HCT116 (cell line): ENCODE measurements around the gene SAMD4A. TPM values are rescaled to one million over a fixed set of nuclear protein-coding genes. Genes with fewer than 3 reads are reported as not detected.

Source experiments
- ATAC-seq: fragments of 200-7000 bp; cut with Tn5 transposase; 2 replicates; pipeline ENCODE4 v1.9.1; 2020; ENCODE audit warnings: mild to moderate bottlenecking, moderate library complexity
- BruUV-seq: library from RNA; stranded (reverse); fragments of 400-500 nt; replicated peaks from 2 replicates; lab custom pipeline; 2021; lab: Mats Ljungman, UMichigan
- CTCF ChIA-PET: fragments of 300-600 bp; sonication (Branson Sonifier 250); formaldehyde crosslinking; loops from one replicate; lab custom pipeline; 2021; ENCODE audit warnings: antibody characterized with exemption; lab: Charles Lee
- POLR2A ChIA-PET: fragments of 300-600, 350-600 bp; sonication (Branson Sonifier 250); formaldehyde crosslinking; loops from one replicate; lab custom pipeline; 2021; ENCODE audit warnings: antibody characterized with exemption; lab: Charles Lee
- RAD21 ChIA-PET, 2 experiments: fragments of 300-600 bp; sonication (Branson Sonifier 250); formaldehyde crosslinking; loops; one replicate each; lab custom pipeline; 2023; ENCODE audit warnings: low total read pairs in 2 of 2; ENCODE audit not compliant: uncharacterized antibody in 2 of 2, unreplicated experiment in 2 of 2, low non-redundant PET in 1 of 2; lab: Charles Lee
- DNase-seq: peaks from one replicate; pipeline ENCODE4 v3.0.0-alpha.2; 2010; ENCODE audit warnings: low read depth, low spot score
- H2AFZ ChIP-seq: fragments of 200-600 bp; shearing (Covaris generic), sonication (generic); 2 replicates; pipeline ENCODE4 v1.6.1; 2017; ENCODE audit warnings: low read depth, mixed run types, mixed read lengths, antibody characterized with exemption, low read length; ENCODE audit not compliant: poor library complexity, severe bottlenecking
- H3K27ac ChIP-seq: 2 replicates; pipeline ENCODE4 v1.5.1; 2012; ENCODE audit warnings: low read depth, low read length
- H3K27me3 ChIP-seq: fragments of 200-600 bp; sonication (generic); 2 replicates; pipeline ENCODE4 v1.6.1; 2016; ENCODE audit warnings: mixed run types, low read length, mixed read lengths; ENCODE audit not compliant: insufficient read depth
- H3K36me3 ChIP-seq, 2 experiments: fragments of 200-500 bp in 1 of 2; fragments of 200-600 bp in 1 of 2; sonication (Bioruptor generic) in 1 of 2; sonication (generic) in 1 of 2; 2 replicates each; pipeline versions ENCODE4 v1.5.1 to v1.6.1; 2014 to 2016; ENCODE audit warnings: low read length in 2 of 2, inconsistent platforms in 1 of 2, mixed read lengths in 1 of 2, mixed run types in 1 of 2; ENCODE audit not compliant: insufficient read depth in 2 of 2, control insufficient read depth in 1 of 2
- H3K4me1 ChIP-seq, 2 experiments: fragments of 200-600 bp in 1 of 2; sonication (generic) in 1 of 2; 2 replicates each; pipeline versions ENCODE4 v1.5.1 to v1.6.1; 2012 to 2017; ENCODE audit warnings: low read length in 2 of 2, inconsistent platforms in 1 of 2, mild to moderate bottlenecking in 1 of 2, mixed read lengths in 1 of 2, mixed run types in 1 of 2, moderate library complexity in 1 of 2; ENCODE audit not compliant: insufficient read depth in 2 of 2, control insufficient read depth in 1 of 2
- H3K4me2 ChIP-seq: fragments of 200-600 bp; sonication (generic); 2 replicates; pipeline ENCODE4 v1.6.1; 2017; ENCODE audit warnings: mixed run types, low read length, mixed read lengths
- H3K4me3 ChIP-seq, 2 experiments: fragments of 200-600 bp in 1 of 2; sonication (generic) in 1 of 2; replicated peaks in 1 of 2; 2 replicates each; pipeline ENCODE4 v1.5.1; 2011 to 2016; ENCODE audit warnings: low read length in 2 of 2, control low read depth in 1 of 2, low read depth in 1 of 2, mild to moderate bottlenecking in 1 of 2, mixed read lengths in 1 of 2, mixed run types in 1 of 2
- H3K79me2 ChIP-seq: fragments of 200-600 bp; sonication (generic); 2 replicates; pipeline ENCODE4 v1.6.1; 2017; ENCODE audit warnings: mild to moderate bottlenecking, mixed run types, low read length, moderate library complexity, mixed read lengths; ENCODE audit not compliant: insufficient read depth
- H3K9ac ChIP-seq: fragments of 200-600 bp; sonication (generic); 2 replicates; pipeline ENCODE4 v1.6.1; 2016; ENCODE audit warnings: low read length, mixed read lengths
- H3K9me2 ChIP-seq: fragments of 200-600 bp; sonication (generic), shearing (Covaris generic); 2 replicates; pipeline ENCODE4 v1.6.1; 2017; ENCODE audit warnings: mixed run types, mild to moderate bottlenecking, moderate library complexity; ENCODE audit not compliant: insufficient read depth
- H3K9me3 ChIP-seq, 2 experiments: fragments of 200-500 bp in 1 of 2; fragments of 200-600 bp in 1 of 2; sonication (Bioruptor generic) in 1 of 2; sonication (generic) in 1 of 2; 2 replicates each; pipeline ENCODE4 v1.6.1; 2014 to 2017; ENCODE audit warnings: low read length in 2 of 2, mixed read lengths in 2 of 2, inconsistent platforms in 1 of 2, low read depth in 1 of 2, mild to moderate bottlenecking in 1 of 2, mixed run types in 1 of 2, moderate library complexity in 1 of 2; ENCODE audit not compliant: control insufficient read depth in 1 of 2, insufficient read depth in 1 of 2
- H4K20me1 ChIP-seq: fragments of 200-600 bp; sonication (generic), shearing (Covaris generic); 2 replicates; pipeline ENCODE4 v1.6.1; 2017; ENCODE audit warnings: mixed run types, mild to moderate bottlenecking, moderate library complexity; ENCODE audit not compliant: insufficient read depth
- CBX3 ChIP-seq: IDR thresholded peaks from 2 replicates; pipeline ENCODE4 v1.6.1; 2012; ENCODE audit warnings: low read depth
- CEBPB ChIP-seq: IDR thresholded peaks from 2 replicates; pipeline ENCODE4 v1.6.1; 2012; ENCODE audit warnings: low read depth
- EGR1 ChIP-seq: IDR thresholded peaks from 2 replicates; pipeline ENCODE4 v1.6.1; 2012; ENCODE audit warnings: low read depth
- ELF1 ChIP-seq: IDR thresholded peaks from 2 replicates; pipeline ENCODE4 v1.6.1; 2012; ENCODE audit warnings: low read depth, borderline replicate concordance
- EZH2 ChIP-seq: fragments of 200-600 bp; sonication (generic); IDR thresholded peaks from 2 replicates; pipeline ENCODE4 v1.6.1; 2017; ENCODE audit warnings: antibody characterized with exemption, mixed run types
- EZH2phosphoT487 ChIP-seq: fragments of 200-600 bp; IDR thresholded peaks from 2 replicates; pipeline ENCODE4 v1.6.1; 2018; ENCODE audit warnings: antibody characterized with exemption, borderline replicate concordance
- FOSL1 ChIP-seq: IDR thresholded peaks from 2 replicates; pipeline ENCODE4 v1.6.1; 2012; ENCODE audit warnings: low read depth
- JUND ChIP-seq: IDR thresholded peaks from 2 replicates; pipeline ENCODE4 v1.6.1; 2012
- SIN3A ChIP-seq: IDR thresholded peaks from 2 replicates; pipeline ENCODE4 v1.6.1; 2012; ENCODE audit warnings: low read depth
- SP1 ChIP-seq: IDR thresholded peaks from 2 replicates; pipeline ENCODE4 v1.6.1; 2012; ENCODE audit warnings: low read depth
- SRF ChIP-seq: IDR thresholded peaks from 2 replicates; pipeline ENCODE4 v1.6.1; 2012; ENCODE audit warnings: low read depth
- YY1 ChIP-seq: IDR thresholded peaks from 2 replicates; pipeline ENCODE4 v1.6.1; 2011; ENCODE audit warnings: low read length, low read depth, moderate library complexity, mild to moderate bottlenecking; ENCODE audit not compliant: insufficient replicate concordance; ENCODE audit errors: extremely low read depth
- ZBTB33 ChIP-seq: IDR thresholded peaks from 2 replicates; pipeline ENCODE4 v1.6.1; 2011; ENCODE audit warnings: mild to moderate bottlenecking, low read length, moderate library complexity; ENCODE audit not compliant: insufficient replicate concordance; ENCODE audit errors: extremely low read depth
- ZNF274 ChIP-seq: fragments of 200-500 bp; sonication (Bioruptor generic); IDR thresholded peaks from 2 replicates; pipeline ENCODE4 v1.6.1; 2014; ENCODE audit warnings: mild to moderate bottlenecking, low read depth, low read length, inconsistent platforms
- intact Hi-C: fragments of 100-400 bp; cut with micrococcal nuclease; formaldehyde crosslinking; loops from 2 replicates; pipeline ENCODE4 v1.10.0; 2022
- total RNA-seq: library from RNA; stranded (reverse); gene quantifications from one replicate; pipeline ENCODE4 v1.2.1, GENCODE V29; 2021; ENCODE audit not compliant: unreplicated experiment
- TF ChIP-seq, protein P1 (sequence below): IDR thresholded peaks from 2 replicates; pipeline ENCODE4 v1.6.1; 2012; ENCODE audit warnings: low read depth
- TF ChIP-seq, protein P2 (sequence below): IDR thresholded peaks from 2 replicates; pipeline ENCODE4 v1.6.1; 2012
- TF ChIP-seq, protein P3 (sequence below): IDR thresholded peaks from 2 replicates; pipeline ENCODE4 v1.6.1; 2012

The SAMD4A gene
- total RNA-seq, 1 experiment from 2014 or later = 9.0 TPM

GRCh38 chr14:54577977-54578376 is 11.0 kb downstream of the SAMD4A start:
- Histone ChIP-seq H3K79me2 (peaks cover 3% of the 10 kb centered on the region; the same call in 1 of the 2 replicates), H3K4me3 (no peak overlapping the region), H3K36me3 (peaks cover 0 to 12% of the 10 kb centered on the region in 2 experiments; a peak in 1 of 4 replicates), H3K9me3 (peaks cover 2% of the 10 kb centered on the region in 2 experiments; a peak in 1 of 4 replicates), H3K9me2 (no peaks in the 10 kb centered on the region), H3K4me1 (no peaks in the 10 kb centered on the region), H3K4me2 (no peak overlapping the region), H3K9ac (no peak overlapping the region), H3K27me3 (no peaks in the 10 kb centered on the region), H4K20me1 (no peaks in the 10 kb centered on the region), H2AFZ (no peak overlapping the region), H3K27ac (no peak overlapping the region)
- no peak for DNase-seq
- TF ChIP-seq SRF = no peak
- CTCF ChIA-PET = no interaction called here
- POLR2A ChIA-PET = no interaction called here
- ATAC-seq = no peak
- intact Hi-C loops = no loop called here
- BruUV-seq = no TSS peak
- RAD21 ChIA-PET = no interaction called here

DNA sequence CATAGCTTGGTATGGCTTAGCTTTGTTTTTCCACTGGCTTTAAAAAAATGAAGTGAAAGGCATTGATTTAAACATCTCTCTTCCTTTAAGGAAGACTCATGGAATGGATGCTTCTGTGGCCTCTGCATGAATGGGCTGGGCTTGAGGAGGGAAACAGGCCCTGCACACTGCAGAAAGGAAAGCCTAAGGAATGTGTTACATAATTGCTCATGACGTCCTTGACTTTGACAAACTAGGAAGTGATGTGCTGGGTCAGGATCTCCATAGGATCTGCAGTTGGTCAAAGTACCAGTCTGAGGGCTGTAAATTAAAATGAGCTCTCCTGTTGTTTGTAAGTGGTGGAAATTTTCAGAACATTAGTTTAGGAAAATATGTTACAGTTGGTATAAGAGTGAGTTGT is 12.7 kb downstream of the SAMD4A start:
- Histone ChIP-seq H3K27me3 (no peaks in the 10 kb centered on the region), H4K20me1 (no peaks in the 10 kb centered on the region), H3K4me1 (no peaks in the 10 kb centered on the region), H3K9me2 (no peaks in the 10 kb centered on the region), H3K79me2 (peaks cover 5% of the 10 kb centered on the region; the same call in 1 of the 2 replicates), H3K9me3 (no peaks in the 10 kb centered on the region), H3K27ac (no peak overlapping the region), H2AFZ (no peak overlapping the region), H3K36me3 (no peaks in the 10 kb centered on the region; a peak in 1 of 4 replicates), H3K4me3 (no peak overlapping the region), H3K9ac (no peak overlapping the region), H3K4me2 (no peak overlapping the region)
- no TSS peak for BruUV-seq
- DNase-seq (no peak), ATAC-seq (no peak)
- ChIA-PET CTCF (no interaction called here), RAD21 (no interaction called here), POLR2A (no interaction called here)
- intact Hi-C loops = no loop called here
- TF ChIP-seq SP1 = no peak
- no peak for TF ChIP-seq SRF
- no peak for TF ChIP-seq SIN3A
- TF ChIP-seq EZH2 = no peak
- TF ChIP-seq, protein P1, sequence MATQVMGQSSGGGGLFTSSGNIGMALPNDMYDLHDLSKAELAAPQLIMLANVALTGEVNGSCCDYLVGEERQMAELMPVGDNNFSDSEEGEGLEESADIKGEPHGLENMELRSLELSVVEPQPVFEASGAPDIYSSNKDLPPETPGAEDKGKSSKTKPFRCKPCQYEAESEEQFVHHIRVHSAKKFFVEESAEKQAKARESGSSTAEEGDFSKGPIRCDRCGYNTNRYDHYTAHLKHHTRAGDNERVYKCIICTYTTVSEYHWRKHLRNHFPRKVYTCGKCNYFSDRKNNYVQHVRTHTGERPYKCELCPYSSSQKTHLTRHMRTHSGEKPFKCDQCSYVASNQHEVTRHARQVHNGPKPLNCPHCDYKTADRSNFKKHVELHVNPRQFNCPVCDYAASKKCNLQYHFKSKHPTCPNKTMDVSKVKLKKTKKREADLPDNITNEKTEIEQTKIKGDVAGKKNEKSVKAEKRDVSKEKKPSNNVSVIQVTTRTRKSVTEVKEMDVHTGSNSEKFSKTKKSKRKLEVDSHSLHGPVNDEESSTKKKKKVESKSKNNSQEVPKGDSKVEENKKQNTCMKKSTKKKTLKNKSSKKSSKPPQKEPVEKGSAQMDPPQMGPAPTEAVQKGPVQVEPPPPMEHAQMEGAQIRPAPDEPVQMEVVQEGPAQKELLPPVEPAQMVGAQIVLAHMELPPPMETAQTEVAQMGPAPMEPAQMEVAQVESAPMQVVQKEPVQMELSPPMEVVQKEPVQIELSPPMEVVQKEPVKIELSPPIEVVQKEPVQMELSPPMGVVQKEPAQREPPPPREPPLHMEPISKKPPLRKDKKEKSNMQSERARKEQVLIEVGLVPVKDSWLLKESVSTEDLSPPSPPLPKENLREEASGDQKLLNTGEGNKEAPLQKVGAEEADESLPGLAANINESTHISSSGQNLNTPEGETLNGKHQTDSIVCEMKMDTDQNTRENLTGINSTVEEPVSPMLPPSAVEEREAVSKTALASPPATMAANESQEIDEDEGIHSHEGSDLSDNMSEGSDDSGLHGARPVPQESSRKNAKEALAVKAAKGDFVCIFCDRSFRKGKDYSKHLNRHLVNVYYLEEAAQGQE = no peak
- TF ChIP-seq YY1 = no peak
- no peak for TF ChIP-seq ELF1
- TF ChIP-seq CEBPB = no peak
- TF ChIP-seq ZBTB33 = no peak
- TF ChIP-seq, protein P2, sequence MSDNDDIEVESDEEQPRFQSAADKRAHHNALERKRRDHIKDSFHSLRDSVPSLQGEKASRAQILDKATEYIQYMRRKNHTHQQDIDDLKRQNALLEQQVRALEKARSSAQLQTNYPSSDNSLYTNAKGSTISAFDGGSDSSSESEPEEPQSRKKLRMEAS = no peak
- no peak for TF ChIP-seq CBX3
- TF ChIP-seq, protein P3, sequence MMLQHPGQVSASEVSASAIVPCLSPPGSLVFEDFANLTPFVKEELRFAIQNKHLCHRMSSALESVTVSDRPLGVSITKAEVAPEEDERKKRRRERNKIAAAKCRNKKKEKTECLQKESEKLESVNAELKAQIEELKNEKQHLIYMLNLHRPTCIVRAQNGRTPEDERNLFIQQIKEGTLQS = no peak
- TF ChIP-seq FOSL1 = no peak
- TF ChIP-seq EZH2phosphoT487 = no peak
- TF ChIP-seq EGR1 = no peak
- TF ChIP-seq JUND = no peak
- no peak for TF ChIP-seq ZNF274
